Measurements from ENCODE around the gene SELL.

GRCh38 chr1:169650551-169650950 lies 60.9 kb downstream of the SELL start:
- TF ChIP-seq CTCF (IDR thresholded peaks at IDR 0.05) (no peak), POLR2A (IDR thresholded peaks at IDR 0.05) (no peak)

Data from heart left ventricle (tissue), 13 donors.